HUDEP-2 (cell line): ENCODE data around the gene PAWR.
"Not testable (repeated sequence)": the region's sequence is repeated elsewhere in the genome, so short reads cannot be mapped to it uniquely, and the experiment has no call there.

ENCODE experiments used
- DNase-seq, 76 experiments: peaks; one replicate each; lab custom pipeline; 2025; ENCODE audit not compliant: unreplicated experiment in 76 of 76; lab: John Stamatoyannopoulos, UW

Gene PAWR

DNA sequence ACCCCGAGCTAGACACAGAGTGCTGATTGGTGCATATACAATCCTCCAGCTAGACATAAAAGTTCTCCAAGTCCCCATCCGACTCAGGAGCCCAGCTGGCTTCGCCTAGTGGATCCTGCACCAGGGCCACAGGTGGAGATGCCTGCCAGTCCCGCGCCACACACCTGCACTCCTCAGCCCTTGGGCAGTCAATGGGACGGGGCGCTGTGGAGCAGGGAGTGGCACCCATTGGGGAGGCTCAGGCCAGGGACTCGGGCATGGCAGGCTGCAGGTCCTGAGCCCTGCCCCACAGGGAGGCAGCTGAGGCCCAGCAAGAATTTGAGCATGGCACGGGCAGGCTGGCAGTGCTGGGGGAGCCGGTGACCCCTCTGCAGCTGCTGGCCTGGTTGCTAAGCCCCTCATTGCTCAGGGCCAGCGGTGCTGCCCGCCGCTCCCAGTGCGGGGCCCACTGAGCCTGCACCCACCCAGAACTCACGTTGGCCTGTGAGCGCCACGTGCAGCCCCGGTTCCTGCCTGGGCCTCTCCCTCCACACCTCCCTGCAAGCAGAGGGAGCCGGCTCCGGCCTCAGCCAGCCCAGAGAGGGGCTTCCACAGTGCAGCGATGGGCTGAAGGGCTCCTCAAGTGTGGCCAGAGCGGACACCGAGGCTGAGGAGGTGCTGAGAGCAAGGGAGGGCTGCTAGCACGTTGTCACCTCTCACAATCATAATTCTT is 136.7 kb downstream of the PAWR start:
- DNase-seq = no peak

DNA sequence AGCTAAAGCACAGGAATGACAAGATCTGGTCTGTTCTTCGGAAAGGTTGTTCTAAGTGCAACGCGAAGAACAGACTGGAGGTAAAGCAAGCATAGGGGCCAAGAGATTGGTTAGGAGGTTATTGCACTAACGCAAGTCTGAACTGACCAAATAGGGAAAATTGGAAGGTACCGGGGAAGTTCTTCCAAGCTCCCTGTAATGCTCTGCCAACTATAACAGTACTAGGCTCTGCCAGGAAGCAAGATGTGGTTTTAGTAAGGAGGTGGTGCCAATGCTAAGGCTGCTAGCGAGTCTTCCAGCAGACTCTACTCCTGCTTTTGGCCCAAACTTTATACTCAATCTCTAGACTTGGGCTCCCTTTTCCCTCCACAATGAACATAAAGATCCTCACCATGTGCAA is 138.6 kb downstream of the PAWR start:
- DNase-seq = no peak

DNA sequence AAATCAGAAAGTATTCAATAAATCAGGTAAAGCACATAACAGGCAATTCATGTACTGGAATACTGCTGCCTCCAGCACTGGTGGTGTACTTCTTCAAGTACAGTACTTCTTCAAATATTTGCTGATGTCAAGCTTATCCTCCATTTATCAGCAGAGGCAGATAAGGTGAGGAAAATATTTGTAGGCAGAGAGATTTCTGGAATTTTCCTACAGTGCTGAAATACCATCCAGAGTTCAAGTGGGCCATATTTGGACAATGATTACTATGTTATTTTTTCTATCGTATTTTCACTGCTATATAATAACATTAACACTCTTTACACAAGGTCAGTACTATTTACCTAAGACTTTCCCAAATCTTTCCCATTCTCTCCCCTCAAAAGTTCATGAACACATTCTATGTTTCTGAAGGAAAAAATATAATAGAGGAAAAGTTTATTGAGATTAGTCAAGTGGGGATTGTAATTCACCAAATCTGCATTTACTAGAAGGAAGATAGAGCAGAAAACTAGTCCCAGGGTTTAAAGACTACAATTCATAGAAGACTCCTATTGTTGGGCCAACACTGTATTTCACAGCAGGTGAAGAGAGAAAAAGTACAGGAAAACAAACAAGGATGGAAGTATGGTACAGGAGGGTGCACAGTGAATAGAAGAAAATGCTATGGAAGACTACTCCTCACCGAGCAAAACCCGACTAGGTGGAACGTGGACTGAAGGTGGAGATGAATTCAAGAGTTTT is 141.1 kb downstream of the PAWR start:
- no peak for DNase-seq

DNA sequence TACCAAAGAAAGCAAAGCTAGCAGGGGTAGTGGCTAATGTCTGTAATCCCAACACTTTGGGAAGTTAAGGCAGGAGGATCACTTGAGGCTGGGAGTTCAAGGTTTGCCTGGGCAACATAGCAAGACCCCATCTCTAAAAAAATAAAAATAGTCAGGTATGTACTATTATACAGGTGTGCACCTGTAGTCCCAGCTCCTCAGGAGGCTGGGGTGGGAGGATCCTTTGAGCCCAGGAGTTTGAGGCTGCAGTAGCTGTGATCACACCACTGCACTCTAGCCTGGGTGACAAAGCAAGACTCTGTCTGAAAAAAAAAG is 142.2 kb downstream of the PAWR start:
- no peak for DNase-seq

DNA sequence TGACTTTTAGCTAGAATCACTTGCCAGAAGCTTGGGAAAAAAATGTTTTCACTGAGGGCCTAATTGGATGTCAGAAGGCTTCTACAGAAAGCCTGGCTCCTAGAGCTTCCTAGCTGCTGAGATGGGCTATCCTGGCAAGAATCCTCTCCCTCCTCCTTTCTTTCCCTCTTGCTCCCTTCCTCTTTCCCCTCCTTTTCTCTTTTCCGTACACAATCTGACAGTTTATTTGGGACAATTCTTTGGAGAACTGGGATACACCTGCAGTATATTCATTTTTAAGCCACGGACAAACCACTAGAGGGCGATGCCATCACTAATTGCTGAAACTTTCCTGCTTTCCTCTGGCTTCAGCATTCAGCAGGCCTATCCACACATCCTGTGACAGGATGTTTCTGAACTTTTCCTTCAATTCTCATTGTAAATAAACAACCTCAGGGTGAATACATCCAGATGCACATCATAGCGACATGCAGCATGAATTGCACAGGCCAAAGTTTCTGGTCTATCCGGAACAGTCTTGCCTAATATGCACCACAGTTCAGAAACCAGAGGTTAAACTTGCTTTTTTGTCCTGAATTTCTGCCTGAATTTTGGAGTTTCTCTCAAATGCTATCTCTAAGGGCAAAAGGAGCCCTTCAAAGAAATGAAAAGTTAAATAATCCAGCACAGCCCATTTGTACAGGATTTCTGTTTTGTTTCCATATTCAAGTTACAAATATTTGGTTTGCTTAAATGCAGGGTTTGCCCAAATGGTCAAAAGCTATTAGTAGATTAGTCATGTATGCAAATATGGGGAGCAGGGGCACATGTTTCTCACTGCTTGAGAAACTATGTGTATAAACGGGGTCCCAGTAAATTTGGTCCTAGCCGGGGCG is 142.8 kb downstream of the PAWR start:
- DNase-seq = peak in 12 of 76 experiments; percentile 0 to 29 (median 7)

DNA sequence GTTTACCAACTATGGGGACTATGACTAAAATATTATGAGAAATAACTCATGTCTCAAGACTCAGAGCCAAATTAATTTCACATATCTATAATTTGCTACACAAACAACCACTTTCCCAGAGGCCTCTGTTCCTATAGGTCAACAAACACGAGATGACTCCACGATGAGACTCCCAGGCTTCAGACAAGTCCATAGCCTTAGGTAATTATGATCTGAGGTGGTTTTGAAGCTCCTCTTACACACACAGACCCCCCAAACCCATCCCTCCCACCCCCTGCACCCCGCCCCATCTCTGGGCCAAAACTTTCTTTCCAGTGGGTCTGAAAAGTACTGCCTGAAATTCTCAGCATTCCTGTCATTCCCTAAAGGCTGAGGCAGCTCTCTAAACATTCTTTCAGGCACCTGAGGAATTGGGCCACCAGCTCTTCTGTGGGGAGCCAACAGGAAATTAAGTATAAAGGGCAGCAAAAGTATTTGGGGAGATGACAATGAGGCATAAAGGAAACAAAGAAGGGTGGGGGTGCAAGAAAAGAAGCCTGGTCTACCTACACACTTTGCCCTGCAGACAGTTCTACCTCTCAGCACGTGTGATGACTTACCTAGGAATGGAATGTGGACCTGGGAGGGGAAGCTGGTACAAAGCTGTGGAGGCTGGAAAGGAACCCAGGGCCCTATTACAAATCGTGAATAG is 143.6 kb downstream of the PAWR start:
- no peak for DNase-seq

DNA sequence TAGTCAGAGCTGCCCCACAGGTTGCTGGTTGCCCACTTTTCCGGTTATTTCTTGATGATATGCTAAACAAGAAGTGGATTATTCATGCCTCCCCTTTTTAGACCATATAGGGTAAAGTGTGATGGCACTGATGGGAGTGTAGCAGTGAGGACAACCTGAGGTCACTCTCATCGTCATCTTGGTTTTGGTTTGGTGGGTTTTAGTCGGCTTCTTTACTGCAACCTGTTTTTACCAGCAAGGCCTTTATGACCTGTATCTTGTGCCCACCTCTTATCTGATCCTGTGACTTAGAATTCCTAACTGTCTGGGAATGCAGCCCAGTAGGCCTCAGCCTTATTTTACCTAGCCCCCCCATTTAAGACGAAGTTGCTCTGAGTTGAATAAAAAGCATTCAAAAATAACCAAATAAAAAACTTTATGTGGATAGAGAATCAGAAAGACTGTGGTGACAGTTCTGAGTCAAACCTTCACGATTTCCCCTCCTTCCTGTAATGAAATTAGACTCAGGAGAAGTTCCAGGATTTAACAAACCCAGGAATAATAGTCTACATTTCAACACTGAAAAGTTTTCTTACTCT is 144.2 kb downstream of the PAWR start:
- no peak for DNase-seq

DNA sequence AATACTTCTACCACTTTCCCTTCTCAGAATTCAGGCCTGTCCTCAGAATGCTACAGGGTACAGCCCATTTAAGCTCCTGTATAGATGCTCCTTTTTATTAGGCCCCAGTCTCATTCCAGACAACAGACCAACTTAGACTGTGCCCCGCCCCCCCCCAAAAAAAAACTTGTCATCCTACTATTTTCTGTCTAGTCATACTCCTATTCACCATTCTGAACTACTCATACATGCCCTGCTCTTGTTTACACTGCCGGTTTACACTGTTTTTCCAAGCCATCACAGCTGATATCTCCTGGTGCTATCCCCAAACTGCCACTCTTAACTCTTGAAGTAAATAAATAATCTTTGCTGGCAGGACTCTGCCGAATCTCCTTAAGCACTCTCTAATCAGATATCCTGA is 146.3 kb downstream of the PAWR start:
- not testable (repeated sequence) for DNase-seq

DNA sequence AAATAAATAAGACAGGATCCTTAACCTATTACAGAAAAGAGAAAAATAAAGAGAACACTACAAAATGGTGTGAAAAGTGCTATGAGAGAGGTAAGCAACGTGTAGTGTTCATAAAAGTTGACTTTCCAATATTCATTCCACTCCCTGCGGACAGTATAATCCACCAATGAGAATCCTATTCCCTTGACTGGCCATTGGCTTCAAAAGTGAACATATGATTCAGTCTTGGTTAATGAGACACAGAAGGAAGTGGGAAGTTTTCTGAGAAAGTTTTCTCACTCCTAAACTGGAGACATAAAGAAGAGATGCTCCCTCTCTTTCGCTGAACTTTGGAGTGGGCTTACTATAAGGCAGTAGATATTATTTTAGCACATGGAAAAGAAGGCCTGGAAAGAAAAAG is 153.1 kb downstream of the PAWR start:
- DNase-seq = no peak

DNA sequence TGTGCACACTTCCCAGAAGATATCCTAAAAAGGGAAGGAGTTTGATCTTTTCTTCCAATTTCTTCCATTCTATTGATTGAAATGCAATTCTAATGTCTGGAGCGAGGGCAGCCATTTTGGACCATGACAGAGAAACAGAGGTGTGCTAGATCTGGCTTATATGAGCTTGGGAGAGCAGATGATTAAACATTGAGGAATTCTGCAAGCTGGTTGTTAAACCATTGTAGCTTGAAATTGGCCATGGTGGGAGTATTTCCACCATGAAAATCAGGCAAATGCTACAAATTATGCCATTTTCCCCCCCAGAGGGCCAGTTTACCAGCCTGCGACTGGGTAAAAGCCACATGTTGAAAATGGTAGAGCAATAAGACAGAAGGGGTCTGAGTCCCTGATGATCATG is 155.0 kb downstream of the PAWR start:
- no peak for DNase-seq
